NCI-H1105 treated with DMSO at 0.1 percent for 48 hours (cell line): ENCODE data around the gene FBXL19.

Experiments
- DNase-seq: peaks from one replicate; lab custom pipeline; 2025; lab: John Stamatoyannopoulos, UW

FBXL19 gene

DNA sequence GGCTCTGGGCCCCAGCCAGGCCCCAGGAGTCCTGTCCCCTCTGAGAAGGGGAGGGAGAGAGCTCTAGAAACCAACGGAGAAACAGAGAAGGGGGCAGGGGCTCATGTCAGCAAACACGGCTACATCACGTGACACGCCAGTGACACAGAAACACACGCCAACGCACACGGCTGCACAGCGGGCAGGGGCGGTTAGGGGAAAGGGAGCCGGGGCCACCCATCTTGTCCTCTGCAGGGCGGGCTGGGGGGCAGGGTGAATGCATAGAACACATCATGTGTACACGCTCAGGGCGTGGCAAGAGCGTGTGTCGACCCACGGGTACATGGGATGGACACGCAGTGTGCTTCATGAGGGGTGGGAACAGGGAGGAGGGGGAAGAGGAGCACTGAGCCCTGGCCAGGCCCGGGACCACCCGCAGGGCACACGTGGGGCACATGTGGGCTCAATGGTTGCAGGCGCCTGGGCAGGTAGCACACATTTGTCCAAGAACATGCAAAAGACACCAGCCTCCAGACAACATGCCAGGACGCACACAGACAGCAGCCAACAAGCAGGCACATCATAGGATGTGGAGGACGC is 66.2 kb downstream of the FBXL19 start:
- no peak for DNase-seq

DNA sequence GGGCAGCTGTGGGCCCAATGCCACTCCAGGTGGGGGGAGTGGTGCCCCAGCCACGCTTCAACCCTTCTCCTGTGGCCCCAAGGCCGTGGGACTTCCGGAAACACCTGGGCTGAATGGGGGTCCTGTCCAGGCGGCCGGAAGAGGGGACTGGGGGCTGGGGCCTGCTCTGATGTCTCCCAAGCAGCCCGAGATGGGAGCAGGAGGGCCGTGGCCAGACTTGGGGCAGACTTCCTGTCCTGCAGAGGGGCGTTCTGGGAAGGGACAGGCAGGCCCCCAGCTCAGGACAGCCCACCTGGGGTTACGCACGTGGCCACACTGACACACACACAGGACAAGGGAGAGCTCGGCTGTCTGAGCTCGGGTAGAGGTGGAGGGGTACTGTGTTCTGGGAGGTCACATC is 66.7 kb downstream of the FBXL19 start:
- DNase-seq: no peak

DNA sequence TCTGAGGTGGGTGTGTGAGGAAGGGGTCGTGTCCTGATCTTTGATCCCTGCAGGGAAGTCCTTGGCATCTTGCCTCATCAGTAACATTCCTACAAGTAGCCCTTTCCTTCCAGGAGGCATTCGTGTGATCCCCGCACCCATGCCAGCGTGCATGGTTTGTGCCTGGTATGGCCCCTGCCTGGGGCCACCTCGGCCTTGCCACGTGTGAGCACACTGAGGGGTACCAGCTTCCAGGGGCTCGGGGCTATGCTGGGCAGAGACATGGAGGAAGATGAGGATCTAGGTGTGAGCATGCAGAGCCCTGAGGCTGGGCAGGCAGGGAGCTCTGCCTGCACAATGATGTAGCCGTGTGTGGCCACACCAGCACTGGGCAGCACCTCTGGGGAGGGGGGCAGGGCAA is 67.7 kb downstream of the FBXL19 start:
- no peak for DNase-seq

DNA sequence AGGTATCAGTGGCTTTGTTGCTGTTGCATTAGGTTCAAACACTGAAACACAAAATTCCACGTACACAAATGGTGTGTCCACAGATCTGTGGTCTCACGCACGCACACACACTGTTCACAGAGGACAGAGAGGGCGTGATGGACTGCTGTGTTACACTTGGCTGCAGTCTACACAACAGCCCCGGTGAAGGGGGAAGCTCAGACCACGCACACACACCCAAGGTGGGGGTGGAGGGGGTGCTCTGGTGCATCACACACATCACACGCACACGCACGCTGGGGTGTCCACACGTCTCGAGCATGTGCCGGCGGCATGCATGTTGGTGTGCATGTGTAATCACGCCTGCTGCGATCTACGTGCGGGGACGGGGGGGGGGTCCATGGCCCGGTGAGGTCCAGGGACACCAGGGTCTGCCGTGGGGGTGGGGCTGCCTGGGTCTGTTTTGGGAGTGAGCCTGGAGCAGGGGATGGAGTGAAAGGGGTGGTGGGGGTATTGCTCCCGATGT is 69.0 kb downstream of the FBXL19 start:
- no peak for DNase-seq

DNA sequence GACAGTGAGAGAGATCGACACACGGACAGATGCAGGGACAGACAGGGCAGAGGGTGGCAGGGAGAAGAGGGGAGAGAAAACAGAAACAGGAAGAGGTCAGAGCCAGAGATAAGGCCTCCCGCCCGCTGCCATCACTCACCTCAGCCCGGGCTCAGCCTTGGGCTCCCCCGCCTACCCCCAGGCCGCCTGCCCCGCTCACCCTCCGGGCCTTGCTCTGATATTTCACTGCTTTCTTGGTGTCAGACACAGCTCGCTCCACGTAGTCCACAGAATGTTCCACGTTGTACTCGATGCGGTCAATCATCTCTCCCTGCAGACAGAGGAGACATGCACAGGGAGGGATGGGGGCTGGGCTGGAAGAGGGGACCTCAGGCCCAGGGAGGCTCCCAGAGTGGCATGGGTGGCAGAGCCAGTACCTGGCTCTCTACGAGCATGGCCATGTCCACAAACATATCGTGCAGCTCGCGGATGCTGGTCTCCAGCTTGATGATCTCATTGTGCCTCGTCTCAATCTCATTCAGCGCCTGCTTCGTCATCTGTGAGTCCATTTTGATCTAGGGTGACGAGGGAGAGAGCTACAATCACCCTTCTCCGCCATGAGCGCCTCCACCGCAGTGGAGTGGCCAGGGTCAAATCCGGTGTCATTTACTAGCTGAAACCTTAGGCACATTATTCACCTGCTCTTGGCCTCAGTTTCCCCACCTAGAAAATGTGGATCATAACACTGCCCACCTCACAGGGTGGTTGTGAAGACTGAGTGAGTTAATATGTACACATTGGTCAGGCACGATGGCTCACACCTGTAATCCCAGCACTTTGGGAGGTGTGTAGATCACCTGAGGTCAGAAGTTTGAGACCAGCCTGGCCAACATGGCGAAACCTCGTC is 69.8 kb downstream of the FBXL19 start:
- no peak for DNase-seq

DNA sequence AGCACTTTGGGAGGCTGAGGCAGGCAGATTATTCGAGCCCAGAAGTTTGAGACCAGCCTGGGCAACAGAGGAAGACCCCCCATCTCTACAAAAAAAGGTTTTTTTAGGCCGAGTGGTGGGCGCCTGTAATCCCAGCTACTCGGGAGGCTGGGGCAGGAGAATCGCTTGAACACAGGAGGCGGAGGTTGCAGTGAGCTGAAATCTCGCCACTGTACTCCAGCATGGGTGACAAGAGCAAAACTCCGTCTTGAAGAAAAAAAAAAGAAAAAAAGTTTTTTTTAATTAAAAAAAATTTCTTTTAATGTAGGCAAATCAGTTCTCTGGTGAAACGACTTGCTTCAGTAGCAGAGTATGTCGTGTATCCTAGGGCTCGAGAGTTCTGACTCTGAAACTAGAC is 72.6 kb downstream of the FBXL19 start:
- no peak for DNase-seq

DNA sequence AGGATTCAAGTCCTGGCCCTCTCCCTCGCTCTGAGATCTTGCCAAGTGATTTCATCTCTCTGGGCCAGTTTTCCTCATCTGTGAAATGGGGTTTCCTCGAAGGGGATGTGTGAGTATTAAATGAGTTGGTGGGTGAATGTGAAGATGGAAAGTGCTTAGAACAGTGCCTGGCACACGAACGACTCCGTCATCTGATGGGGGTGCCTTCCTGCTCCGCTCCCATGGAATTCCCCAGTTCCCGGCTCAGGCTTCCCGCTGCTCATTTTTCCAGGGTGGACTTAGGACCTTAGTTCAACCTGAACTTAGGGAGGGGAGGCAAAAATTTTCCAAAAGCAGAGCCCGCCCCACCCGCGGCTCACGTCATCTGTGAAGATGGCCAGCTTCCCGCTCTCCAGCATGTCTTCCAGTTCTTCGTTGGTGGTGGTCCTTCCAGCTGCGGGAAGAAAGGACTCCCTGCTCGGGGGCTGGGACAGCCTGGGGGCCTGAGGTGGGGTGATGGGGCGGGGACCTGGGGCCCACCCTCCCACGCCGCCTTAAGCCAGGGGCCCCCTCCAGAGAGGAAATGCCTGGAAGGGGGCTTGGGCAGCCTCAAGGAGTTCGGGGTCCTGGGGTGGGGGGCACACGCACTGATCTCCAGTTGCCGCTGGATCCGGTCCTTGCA is 73.1 kb downstream of the FBXL19 start:
- no peak for DNase-seq

DNA sequence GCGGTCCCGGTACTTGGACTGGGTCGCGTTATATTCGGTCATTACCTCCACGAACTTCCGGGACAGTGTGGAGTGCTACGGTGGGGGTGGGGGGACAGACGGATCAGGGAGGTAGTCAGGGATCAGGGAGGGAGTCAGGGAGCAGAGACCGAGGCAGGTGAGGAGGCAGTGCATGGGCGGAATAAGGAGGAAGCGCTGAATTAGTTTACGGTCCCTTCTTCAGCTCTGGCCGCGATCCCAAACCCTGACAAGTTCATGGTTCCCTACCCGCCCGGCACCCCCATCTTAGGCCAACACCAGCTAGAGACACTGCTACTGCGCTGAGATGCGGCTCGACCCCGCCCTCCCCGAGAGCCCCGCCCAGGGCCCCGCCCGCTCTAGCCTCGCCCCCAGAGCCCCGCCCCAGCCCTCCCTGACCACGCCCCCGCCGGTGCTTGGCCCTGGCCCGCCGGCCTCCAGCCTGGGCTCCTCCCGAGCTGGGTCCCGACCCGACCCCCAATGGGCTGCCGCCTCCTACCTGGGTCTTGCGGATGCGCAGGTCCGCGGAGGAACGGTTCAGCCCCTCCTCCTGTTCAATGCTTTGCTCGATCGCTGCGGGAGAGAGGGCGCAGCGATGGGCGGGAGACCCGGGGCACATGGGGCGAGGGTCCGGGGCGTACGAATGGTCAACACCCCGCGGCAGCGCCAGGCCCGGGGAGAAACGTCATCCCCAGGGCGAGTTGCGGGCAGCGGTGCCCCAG is 73.8 kb downstream of the FBXL19 start:
- peak; percentile 21 for DNase-seq

DNA sequence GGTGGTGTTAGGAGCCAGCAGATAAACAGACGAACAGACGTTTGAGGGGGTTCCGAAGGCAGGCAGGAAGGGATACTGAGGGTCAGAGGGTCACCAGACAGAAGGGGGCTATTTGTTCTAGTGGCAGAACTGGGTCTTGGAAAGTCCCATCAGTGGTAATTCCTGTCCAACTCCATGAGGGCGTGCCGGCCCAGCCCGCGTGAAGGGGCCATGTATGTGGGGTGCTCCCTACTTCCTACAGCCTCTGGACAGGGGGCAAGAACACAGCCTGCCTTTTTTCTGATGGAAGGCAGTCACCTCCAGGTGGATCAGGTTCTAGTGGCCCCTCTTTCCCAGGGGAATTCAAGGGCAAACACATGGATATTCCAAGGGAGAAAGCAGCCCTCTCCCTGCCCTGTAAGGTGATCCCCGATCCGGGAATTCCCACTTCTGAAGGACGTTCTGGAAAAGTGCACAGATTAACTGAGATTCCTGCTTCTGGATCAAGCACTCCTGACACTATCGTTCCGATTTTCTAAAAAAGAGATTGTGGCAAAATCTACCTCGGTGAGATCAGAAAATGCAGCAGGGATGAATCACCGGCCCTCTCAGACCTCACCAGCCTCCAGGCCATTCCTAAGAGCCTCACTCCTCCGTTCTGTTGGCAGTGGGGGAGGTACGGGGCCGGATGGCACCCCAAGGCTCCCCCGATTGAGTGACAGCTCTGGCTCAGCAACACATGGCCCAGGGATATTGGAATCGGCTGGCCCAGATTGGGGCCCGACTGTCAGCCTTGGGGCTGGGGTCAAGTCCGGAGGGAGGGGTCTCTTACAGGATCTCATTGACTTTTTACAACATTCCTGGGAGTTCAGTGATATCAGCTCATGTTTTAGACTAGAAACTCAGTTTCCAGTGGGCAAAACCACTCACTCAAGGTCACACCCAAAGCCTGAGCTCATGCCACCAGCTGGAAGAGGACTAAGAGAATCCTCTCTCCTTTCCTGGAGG is 74.6 kb downstream of the FBXL19 start:
- DNase-seq: no peak
